Measurements from ENCODE around the gene GGA1.

Gene GGA1

DNA sequence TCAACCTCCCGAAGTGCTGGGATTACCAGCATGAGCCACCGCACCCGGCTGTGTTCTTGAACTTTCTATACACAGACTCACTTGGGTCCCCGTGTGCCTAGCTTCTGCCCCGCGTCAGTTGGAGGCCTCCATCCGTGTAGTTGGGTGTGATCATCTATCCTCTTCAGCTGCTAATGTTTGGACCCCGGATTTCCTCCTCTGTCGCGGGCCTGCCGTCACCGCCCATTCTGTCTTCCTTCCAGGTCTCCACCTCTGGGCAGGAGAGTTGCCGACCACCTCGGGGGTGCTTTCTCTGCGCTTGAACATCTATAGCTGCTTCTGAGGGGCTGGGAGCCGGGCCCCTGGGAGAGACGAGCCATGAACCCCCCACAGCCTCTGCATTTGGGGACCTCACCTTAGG is 42.8 kb upstream of the GGA1 start:
- H3K4me1 ChIP-seq (ENCODE audit: control insufficient read depth, insufficient read depth, low read length): peaks cover 47% of the 10 kb centered on the region
- peaks cover 16% of the 10 kb centered on the region for H3K27me3 ChIP-seq (ENCODE audit: control insufficient read depth, insufficient read depth, low read length)
- H3K27ac ChIP-seq (ENCODE audit: low read depth, low read length): no peak overlapping the region
- no peak overlapping the region for H3K9ac ChIP-seq (ENCODE audit: low read depth, low read length)
- no peaks in the 10 kb centered on the region for H3K36me3 ChIP-seq (ENCODE audit: control insufficient read depth, insufficient read depth, low read length)
- no peaks in the 10 kb centered on the region for H3K9me3 ChIP-seq (ENCODE audit: control insufficient read depth, insufficient read depth, low read length)
- H3K4me3 ChIP-seq (ENCODE audit: low read depth, low read length): no peak overlapping the region

DNA sequence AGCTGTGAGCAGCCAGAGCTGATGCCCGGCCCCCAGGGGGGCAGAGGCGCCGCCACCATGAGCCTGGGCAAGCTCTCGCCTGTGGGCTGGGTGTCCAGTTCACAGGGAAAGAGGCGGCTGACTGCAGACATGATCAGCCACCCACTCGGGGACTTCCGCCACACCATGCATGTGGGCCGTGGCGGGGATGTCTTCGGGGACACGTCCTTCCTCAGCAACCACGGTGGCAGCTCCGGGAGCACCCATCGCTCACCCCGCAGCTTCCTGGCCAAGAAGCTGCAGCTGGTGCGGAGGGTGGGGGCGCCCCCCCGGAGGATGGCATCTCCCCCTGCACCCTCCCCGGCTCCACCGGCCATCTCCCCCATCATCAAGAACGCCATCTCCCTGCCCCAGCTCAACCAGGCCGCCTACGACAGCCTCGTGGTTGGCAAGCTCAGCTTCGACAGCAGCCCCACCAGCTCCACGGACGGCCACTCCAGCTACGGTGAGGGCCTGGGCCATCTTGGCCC is 42.3 kb upstream of the GGA1 start:
- Histone ChIP-seq H3K27ac (ENCODE audit: low read depth, low read length) (no peak overlapping the region), H3K4me3 (ENCODE audit: low read depth, low read length) (no peak overlapping the region), H3K27me3 (ENCODE audit: control insufficient read depth, insufficient read depth, low read length) (peaks cover 11% of the 10 kb centered on the region)

DNA sequence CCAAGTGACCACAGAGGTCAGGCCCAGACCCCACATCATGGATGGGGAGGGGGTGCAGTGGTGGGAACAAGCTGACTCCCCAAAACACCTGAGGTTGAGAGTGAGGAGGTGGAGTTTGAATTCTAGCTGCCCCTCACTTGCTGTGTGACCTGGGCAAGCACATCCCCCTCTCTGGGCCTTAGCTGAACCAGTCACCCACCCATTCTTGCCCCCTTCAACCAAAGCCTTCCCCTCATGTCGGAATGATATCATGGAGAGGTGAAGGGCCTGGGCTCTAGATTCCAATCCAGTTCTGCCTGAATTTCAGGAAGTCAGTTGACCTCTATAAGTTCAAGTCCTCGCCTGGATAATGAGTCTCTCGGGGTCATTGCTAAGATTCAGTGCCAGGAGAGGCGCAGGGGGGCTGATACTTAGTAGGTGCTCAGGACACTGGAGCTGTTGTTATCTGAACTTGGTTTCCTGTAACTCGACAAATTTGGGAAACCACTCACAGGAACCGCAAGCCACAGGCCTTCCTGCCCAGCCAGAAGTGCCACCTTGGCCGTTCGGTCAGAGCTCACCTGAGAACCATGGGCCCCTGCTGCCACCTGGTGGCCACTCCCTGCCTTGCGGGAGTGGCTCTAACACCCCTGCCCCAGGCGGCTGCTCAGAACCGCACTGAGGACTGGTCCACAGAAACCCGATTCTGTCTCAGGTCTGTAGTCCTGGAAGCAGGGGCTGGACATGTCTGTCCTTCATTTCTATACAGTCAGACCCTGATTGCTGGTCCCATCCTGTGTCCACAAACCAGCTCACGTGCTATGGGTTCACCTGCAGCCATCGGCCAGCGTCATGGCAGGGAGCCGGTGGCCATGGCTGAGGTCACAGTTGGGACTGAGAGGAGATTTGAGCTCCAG is 41.5 kb upstream of the GGA1 start:
- H3K36me3 ChIP-seq (ENCODE audit: control insufficient read depth, insufficient read depth, low read length): no peaks in the 10 kb centered on the region
- H3K27ac ChIP-seq (ENCODE audit: low read depth, low read length): no peak overlapping the region
- H3K4me3 ChIP-seq (ENCODE audit: low read depth, low read length): no peak overlapping the region
- H3K9me3 ChIP-seq (ENCODE audit: control insufficient read depth, insufficient read depth, low read length): no peaks in the 10 kb centered on the region
- peaks cover 4% of the 10 kb centered on the region; the same call in 1 of the 2 replicates for H3K27me3 ChIP-seq (ENCODE audit: control insufficient read depth, insufficient read depth, low read length)
- peaks cover 43% of the 10 kb centered on the region for H3K4me1 ChIP-seq (ENCODE audit: control insufficient read depth, insufficient read depth, low read length)
- no peak overlapping the region for H3K9ac ChIP-seq (ENCODE audit: low read depth, low read length)

More for the DNA sequence above, 42.3 kb upstream of the GGA1 start:
- H3K4me1 ChIP-seq (ENCODE audit: control insufficient read depth, insufficient read depth, low read length): peaks cover 47% of the 10 kb centered on the region
- H3K9ac ChIP-seq (ENCODE audit: low read depth, low read length): no peak overlapping the region
- no peaks in the 10 kb centered on the region for H3K36me3 ChIP-seq (ENCODE audit: control insufficient read depth, insufficient read depth, low read length)
- no peaks in the 10 kb centered on the region for H3K9me3 ChIP-seq (ENCODE audit: control insufficient read depth, insufficient read depth, low read length)

DNA sequence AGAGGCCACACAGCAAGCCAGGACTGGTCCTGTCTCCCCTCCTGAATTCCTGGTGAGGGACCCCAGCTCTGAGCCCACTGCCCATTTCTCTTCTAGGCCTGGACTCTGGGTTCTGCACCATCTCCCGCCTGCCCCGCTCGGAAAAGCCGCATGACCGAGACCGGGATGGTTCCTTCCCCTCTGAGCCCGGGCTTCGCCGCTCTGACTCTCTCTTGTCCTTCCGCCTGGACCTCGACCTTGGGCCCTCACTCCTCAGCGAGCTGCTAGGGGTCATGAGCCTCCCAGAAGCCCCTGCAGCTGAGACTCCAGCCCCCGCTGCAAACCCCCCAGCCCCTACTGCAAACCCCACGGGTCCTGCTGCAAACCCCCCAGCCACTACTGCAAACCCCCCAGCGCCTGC is 40.6 kb upstream of the GGA1 start:
- no peak overlapping the region for H3K27ac ChIP-seq (ENCODE audit: low read depth, low read length)
- H3K4me1 ChIP-seq (ENCODE audit: control insufficient read depth, insufficient read depth, low read length): peaks cover 37% of the 10 kb centered on the region
- no peaks in the 10 kb centered on the region for H3K27me3 ChIP-seq (ENCODE audit: control insufficient read depth, insufficient read depth, low read length)
- no peak overlapping the region for H3K9ac ChIP-seq (ENCODE audit: low read depth, low read length)
- H3K4me3 ChIP-seq (ENCODE audit: low read depth, low read length): no peak overlapping the region
- no peaks in the 10 kb centered on the region for H3K9me3 ChIP-seq (ENCODE audit: control insufficient read depth, insufficient read depth, low read length)
- H3K36me3 ChIP-seq (ENCODE audit: control insufficient read depth, insufficient read depth, low read length): no peaks in the 10 kb centered on the region

DNA sequence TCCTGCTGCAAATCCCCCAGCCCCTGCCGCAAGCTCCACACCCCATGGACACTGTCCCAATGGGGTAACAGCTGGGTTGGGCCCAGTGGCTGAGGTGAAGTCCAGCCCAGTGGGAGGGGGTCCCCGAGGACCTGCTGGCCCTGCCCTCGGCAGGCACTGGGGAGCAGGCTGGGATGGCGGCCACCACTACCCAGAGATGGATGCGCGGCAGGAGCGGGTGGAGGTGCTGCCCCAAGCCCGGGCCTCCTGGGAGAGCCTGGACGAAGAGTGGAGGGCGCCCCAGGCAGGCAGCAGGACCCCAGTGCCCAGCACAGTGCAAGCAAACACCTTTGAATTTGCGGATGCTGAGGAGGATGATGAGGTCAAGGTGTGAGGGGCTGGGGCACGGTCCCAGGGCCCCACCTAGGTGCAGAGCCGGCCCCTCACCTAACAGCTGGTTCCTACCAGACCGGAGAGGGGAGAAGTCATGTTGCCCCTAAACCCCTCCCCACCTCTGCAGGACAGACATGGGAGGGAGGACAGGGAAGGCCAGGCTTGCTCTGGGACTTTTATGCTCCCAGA is 40.1 kb upstream of the GGA1 start:
- H3K36me3 ChIP-seq (ENCODE audit: control insufficient read depth, insufficient read depth, low read length): no peaks in the 10 kb centered on the region
- H3K9ac ChIP-seq (ENCODE audit: low read depth, low read length): no peak overlapping the region
- H3K4me3 ChIP-seq (ENCODE audit: low read depth, low read length): no peak overlapping the region
- H3K9me3 ChIP-seq (ENCODE audit: control insufficient read depth, insufficient read depth, low read length): no peaks in the 10 kb centered on the region
- peaks cover 32% of the 10 kb centered on the region for H3K4me1 ChIP-seq (ENCODE audit: control insufficient read depth, insufficient read depth, low read length)
- H3K27ac ChIP-seq (ENCODE audit: low read depth, low read length): peak overlapping the region; percentile 61
- H3K27me3 ChIP-seq (ENCODE audit: control insufficient read depth, insufficient read depth, low read length): no peaks in the 10 kb centered on the region

DNA sequence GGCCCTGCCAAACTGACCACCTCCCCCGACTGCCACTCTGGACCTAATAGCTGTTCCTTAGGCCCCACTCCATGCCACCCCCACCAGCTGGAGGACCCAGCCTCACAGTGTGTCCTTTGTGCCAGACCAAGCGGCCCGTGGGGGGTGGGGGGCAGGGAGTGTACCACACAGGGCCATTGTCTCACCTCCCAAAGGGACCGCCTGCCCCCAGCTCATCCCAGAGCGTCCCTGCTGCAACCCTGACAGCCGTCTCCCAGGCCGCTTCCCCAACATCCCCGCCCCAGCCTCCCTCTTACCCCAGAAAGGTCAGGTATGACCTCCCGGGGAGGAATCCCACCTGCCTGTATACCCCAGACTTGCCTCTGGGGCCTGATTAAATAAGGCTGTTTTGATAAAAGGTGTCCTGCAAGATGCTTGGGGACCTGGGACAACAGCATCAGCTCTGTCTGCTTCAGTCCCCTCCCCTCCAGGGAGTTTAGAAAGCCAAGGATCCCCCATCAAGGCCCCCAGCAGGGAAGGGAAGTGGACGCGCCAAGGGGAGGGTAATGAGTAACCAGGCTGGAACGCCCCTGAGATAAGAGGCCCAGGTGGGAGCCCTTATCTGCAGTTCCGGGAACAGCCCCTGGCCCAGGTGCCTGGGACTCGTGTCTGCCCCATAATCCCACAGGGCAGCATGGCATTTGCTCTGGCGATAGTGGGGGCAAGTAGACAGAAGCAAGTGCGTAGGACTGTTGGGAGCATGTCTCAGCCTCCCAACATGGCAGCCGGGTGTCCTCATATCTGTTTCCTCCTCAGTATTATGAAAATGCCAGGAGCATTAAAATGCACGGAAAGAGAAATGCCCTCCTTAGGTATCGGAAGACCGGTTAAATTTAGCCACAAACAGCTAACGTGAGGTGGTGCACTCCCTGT is 39.4 kb upstream of the GGA1 start:
- Histone ChIP-seq H3K9me3 (ENCODE audit: control insufficient read depth, insufficient read depth, low read length) (no peaks in the 10 kb centered on the region), H3K27ac (ENCODE audit: low read depth, low read length) (peak overlapping the region; percentile 79), H3K4me3 (ENCODE audit: low read depth, low read length) (no peak overlapping the region), H3K4me1 (ENCODE audit: control insufficient read depth, insufficient read depth, low read length) (peaks cover 24% of the 10 kb centered on the region), H3K27me3 (ENCODE audit: control insufficient read depth, insufficient read depth, low read length) (no peaks in the 10 kb centered on the region), H3K36me3 (ENCODE audit: control insufficient read depth, insufficient read depth, low read length) (no peaks in the 10 kb centered on the region), H3K9ac (ENCODE audit: low read depth, low read length) (no peak overlapping the region)

DNA sequence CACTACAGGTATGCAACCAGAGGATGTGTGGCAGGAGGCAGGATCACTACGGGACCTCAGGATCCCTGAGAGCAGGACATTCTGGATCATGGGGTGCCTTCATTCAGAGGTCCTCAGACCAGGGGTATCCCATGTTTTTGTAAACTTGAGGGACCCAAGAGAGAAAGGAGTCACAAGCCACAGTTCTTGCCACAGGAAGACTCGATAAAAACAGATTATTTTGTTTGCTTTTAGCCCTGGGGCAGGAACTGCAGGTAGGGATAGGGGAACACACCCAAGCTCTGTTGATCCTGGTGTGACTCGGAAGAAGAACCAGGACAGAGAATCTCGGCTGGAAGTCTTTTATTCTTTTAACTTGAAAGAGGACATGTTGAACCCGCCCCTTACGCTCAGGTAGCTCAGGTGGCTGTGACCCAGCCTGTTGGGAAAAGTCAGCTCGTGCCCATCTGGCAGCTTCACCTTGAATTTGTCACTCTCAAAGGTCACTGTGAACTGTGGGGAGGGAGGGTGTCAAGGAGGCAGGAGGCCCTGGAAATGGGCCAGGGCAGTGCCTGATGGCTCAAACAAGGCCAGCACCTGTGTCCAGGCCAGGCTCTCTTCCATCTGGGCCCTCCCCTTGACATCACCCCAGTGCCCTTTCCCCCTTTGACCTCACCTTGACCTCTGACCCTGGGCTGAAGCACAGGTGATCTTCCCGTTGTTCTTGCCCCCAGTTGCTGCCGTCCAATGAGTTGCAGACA is 38.5 kb upstream of the GGA1 start:
- H3K9me3 ChIP-seq (ENCODE audit: control insufficient read depth, insufficient read depth, low read length): no peaks in the 10 kb centered on the region
- H3K27me3 ChIP-seq (ENCODE audit: control insufficient read depth, insufficient read depth, low read length): no peaks in the 10 kb centered on the region
- no peak overlapping the region for H3K4me3 ChIP-seq (ENCODE audit: low read depth, low read length)
- peak overlapping the region; percentile 79 for H3K27ac ChIP-seq (ENCODE audit: low read depth, low read length)
- peaks cover 22% of the 10 kb centered on the region for H3K4me1 ChIP-seq (ENCODE audit: control insufficient read depth, insufficient read depth, low read length)
- H3K36me3 ChIP-seq (ENCODE audit: control insufficient read depth, insufficient read depth, low read length): no peaks in the 10 kb centered on the region
- H3K9ac ChIP-seq (ENCODE audit: low read depth, low read length): no peak overlapping the region

DNA sequence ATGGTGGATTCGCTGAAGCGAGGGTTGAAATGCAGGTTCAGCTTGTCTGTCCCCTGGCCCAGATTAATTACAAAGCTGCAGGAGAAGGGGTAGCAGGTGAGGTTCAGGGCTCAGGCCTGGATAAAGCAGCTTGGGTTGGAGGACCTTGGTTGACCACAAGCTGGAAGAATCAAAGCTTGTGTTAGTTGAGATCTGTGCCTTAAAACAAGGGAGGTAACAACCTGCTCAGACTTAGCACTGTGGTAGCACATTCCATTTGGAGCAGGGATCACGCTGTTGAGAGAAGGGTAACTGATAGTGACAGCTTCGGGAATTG is 38.0 kb upstream of the GGA1 start:
- H3K4me3 ChIP-seq (ENCODE audit: low read depth, low read length): no peak overlapping the region
- H3K4me1 ChIP-seq (ENCODE audit: control insufficient read depth, insufficient read depth, low read length): peaks cover 22% of the 10 kb centered on the region
- H3K27me3 ChIP-seq (ENCODE audit: control insufficient read depth, insufficient read depth, low read length): no peaks in the 10 kb centered on the region
- H3K27ac ChIP-seq (ENCODE audit: low read depth, low read length): no peak overlapping the region
- H3K9ac ChIP-seq (ENCODE audit: low read depth, low read length): no peak overlapping the region
- H3K9me3 ChIP-seq (ENCODE audit: control insufficient read depth, insufficient read depth, low read length): no peaks in the 10 kb centered on the region
- H3K36me3 ChIP-seq (ENCODE audit: control insufficient read depth, insufficient read depth, low read length): no peaks in the 10 kb centered on the region

DNA sequence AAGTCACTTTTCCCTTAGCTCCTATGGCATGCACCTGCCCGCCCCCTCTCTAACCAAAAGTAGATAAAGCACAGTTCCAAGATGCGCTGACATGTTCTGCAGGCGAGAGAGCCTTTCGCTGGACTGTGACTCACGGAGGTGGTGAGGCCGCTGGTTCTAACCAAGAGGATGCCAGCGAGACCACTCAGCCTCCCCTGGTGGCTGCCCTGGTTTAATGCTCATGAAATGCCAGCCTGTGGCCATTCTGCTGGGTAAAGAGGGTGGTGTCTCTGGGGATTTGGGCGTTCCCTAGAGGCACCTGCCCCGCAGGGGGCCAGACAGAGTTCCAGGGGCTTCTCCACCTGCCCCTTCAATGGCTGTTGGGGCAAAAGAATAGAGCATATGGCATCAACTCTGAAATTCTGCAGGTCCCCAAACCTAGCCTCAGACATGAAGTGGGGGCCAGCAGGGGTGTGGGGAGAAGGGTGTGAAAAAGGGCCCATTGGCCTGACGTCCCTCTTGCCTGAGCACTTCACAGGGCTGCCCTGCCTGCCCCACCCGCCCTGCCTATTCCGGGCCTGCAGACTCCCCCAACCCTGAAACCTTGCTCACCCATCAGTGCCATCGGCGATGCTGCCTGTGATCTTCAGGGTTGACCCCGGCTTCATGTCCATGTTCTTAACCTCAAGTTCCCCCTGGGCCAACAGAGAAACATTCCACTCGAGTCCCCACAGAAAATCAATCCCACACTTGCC is 37.2 kb upstream of the GGA1 start:
- peaks cover 22% of the 10 kb centered on the region for H3K4me1 ChIP-seq (ENCODE audit: control insufficient read depth, insufficient read depth, low read length)
- no peak overlapping the region for H3K4me3 ChIP-seq (ENCODE audit: low read depth, low read length)
- H3K9me3 ChIP-seq (ENCODE audit: control insufficient read depth, insufficient read depth, low read length): no peaks in the 10 kb centered on the region
- H3K27me3 ChIP-seq (ENCODE audit: control insufficient read depth, insufficient read depth, low read length): no peaks in the 10 kb centered on the region
- H3K9ac ChIP-seq (ENCODE audit: low read depth, low read length): no peak overlapping the region
- no peak overlapping the region for H3K27ac ChIP-seq (ENCODE audit: low read depth, low read length)
- no peaks in the 10 kb centered on the region for H3K36me3 ChIP-seq (ENCODE audit: control insufficient read depth, insufficient read depth, low read length)

DNA sequence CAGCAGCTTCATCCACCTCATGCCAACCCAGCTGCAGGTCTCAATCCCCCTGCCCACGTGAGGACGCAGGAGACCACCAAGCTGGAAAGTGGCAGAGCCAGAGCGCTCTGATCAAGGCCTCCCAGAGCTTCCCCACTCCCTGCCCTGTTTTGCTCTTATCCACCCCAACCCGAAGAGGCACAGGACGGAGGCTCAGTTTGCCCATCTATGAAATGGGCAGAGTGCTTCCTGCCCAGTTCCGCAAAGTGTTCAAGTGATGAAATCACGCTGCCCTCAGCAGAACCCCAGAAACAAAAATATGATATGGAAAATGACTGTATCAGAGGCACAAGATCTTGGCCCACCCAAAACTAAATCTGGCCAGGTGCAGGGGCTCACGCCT is 36.7 kb upstream of the GGA1 start:
- H3K27ac ChIP-seq (ENCODE audit: low read depth, low read length): no peak overlapping the region
- H3K4me3 ChIP-seq (ENCODE audit: low read depth, low read length): no peak overlapping the region
- H3K27me3 ChIP-seq (ENCODE audit: control insufficient read depth, insufficient read depth, low read length): no peaks in the 10 kb centered on the region
- H3K36me3 ChIP-seq (ENCODE audit: control insufficient read depth, insufficient read depth, low read length): no peaks in the 10 kb centered on the region
- no peaks in the 10 kb centered on the region for H3K9me3 ChIP-seq (ENCODE audit: control insufficient read depth, insufficient read depth, low read length)
- H3K4me1 ChIP-seq (ENCODE audit: control insufficient read depth, insufficient read depth, low read length): peaks cover 22% of the 10 kb centered on the region
- H3K9ac ChIP-seq (ENCODE audit: low read depth, low read length): no peak overlapping the region
